SK-N-SH (cell line): ENCODE measurements around the gene KRTAP22-2. TPM values are rescaled to one million over a fixed set of nuclear protein-coding genes. Genes with fewer than 3 reads are reported as not detected.

Source experiments
- CHD2 ChIP-seq: fragments of 150-350 bp; IDR thresholded peaks from 2 replicates; pipeline ENCODE4 v1.6.1; 2018; ENCODE audit warnings: low read length; ENCODE audit not compliant: partially characterized antibody
- EZH2phosphoT487 ChIP-seq: fragments of 200-600 bp; sonication (generic); IDR thresholded peaks from 2 replicates; pipeline ENCODE4 v1.6.1; 2017; ENCODE audit warnings: low read depth, mixed run types, mild to moderate bottlenecking, antibody characterized with exemption, moderate library complexity, borderline replicate concordance
- FOXJ3 ChIP-seq: sonication (generic); formaldehyde crosslinking; IDR thresholded peaks from 2 replicates; pipeline ENCODE4 v1.5.1; 2020; ENCODE audit warnings: mild to moderate bottlenecking, missing genetic modification reagents
- GATA2 ChIP-seq: sonication (generic); formaldehyde crosslinking; IDR thresholded peaks from 2 replicates; pipeline ENCODE4 v1.5.0; 2020; ENCODE audit warnings: mild to moderate bottlenecking, missing genetic modification reagents
- PBX3 ChIP-seq: IDR thresholded peaks from 2 replicates; pipeline ENCODE4; 2012
- RXRA ChIP-seq: IDR thresholded peaks from 2 replicates; pipeline ENCODE4 v1.4.0; 2012; ENCODE audit warnings: low read depth, mild to moderate bottlenecking, borderline replicate concordance
- polyA plus RNA-seq, 3 experiments: library from polyadenylated mRNA; depleted of rRNA; stranded (reverse); fragments of >200 nt; gene quantifications; 2 replicates each; pipeline ENCODE4 v1.2.3, GENCODE V29; 2012
- small RNA-seq, 7 experiments: library from RNA; depleted of rRNA; stranded (forward); fragments of <200 nt; gene quantifications; one replicate each; pipeline ENCODE3, GENCODE V24; 2012
- TF ChIP-seq, protein P1 (sequence below): fragments of 150-350 bp; IDR thresholded peaks from 2 replicates; pipeline ENCODE4 v1.6.1; 2017; ENCODE audit warnings: antibody characterized with exemption, low read length, low read depth, borderline replicate concordance

Gene KRTAP22-2
- polyA plus RNA-seq, 1 of the 3 experiments (the other 2 are of a cell fraction), result not detected

GRCh38 chr21:30541764-30542163 lies 48.4 kb downstream of the KRTAP22-2 start, which contains the start of gene KRTAP19-6 (continued):
- TF ChIP-seq RXRA (no peak), PBX3 (no peak), GATA2 (CRISPR knock-in tag) (no peak), CHD2 (no peak), FOXJ3 (CRISPR knock-in tag) (no peak), EZH2phosphoT487 (no peak)
- TF ChIP-seq, protein P1, sequence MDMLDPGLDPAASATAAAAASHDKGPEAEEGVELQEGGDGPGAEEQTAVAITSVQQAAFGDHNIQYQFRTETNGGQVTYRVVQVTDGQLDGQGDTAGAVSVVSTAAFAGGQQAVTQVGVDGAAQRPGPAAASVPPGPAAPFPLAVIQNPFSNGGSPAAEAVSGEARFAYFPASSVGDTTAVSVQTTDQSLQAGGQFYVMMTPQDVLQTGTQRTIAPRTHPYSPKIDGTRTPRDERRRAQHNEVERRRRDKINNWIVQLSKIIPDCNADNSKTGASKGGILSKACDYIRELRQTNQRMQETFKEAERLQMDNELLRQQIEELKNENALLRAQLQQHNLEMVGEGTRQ, result no peak

Small RNA genes within 50 kb of the gene (small RNA-seq; reads per million reads assigned to genes)
- gene KRTAP20-1 (0 reads per million in 7 experiments), gene KRTAP20-4 (0 reads per million in 7 experiments), gene KRTAP22-1 (0 reads per million in 7 experiments), gene KRTAP22-2 (0 reads per million in 7 experiments)

Other genes with a start within 250 kb of the KRTAP22-2 start
- not detected in 2 replicates for gene KRTAP23-1, start 241.8 kb downstream of the KRTAP22-2 start, polyA plus RNA-seq (2012; rRNA removed)
- gene KRTAP13-2, start 218.1 kb downstream of the KRTAP22-2 start, polyA plus RNA-seq (2012; rRNA removed), result not detected in 2 replicates
- gene KRTAP13-1, start 194.4 kb downstream of the KRTAP22-2 start, polyA plus RNA-seq (2012; rRNA removed), result not detected in 2 replicates
- gene KRTAP13-3, start 164.5 kb downstream of the KRTAP22-2 start, polyA plus RNA-seq (2012; rRNA removed), result not detected in 2 replicates
- gene KRTAP13-4, start 160.2 kb downstream of the KRTAP22-2 start, polyA plus RNA-seq (2012; rRNA removed), result not detected in 2 replicates
- gene KRTAP15-1, start 150.1 kb downstream of the KRTAP22-2 start, polyA plus RNA-seq (2012; rRNA removed), result not detected in 2 replicates
- gene KRTAP19-1, start 110.0 kb downstream of the KRTAP22-2 start, polyA plus RNA-seq (2012; rRNA removed), result not detected in 2 replicates
- not detected in 2 replicates for gene KRTAP19-2, start 103.0 kb downstream of the KRTAP22-2 start, polyA plus RNA-seq (2012; rRNA removed)
- not detected in 2 replicates for gene KRTAP19-3, start 98.4 kb downstream of the KRTAP22-2 start, polyA plus RNA-seq (2012; rRNA removed)
- not detected in 2 replicates for gene KRTAP19-4, start 93.2 kb downstream of the KRTAP22-2 start, polyA plus RNA-seq (2012; rRNA removed)
- gene KRTAP19-5, start 88.3 kb downstream of the KRTAP22-2 start, polyA plus RNA-seq (2012; rRNA removed), result not detected in 2 replicates
- not detected in 2 replicates for gene KRTAP19-6, start 48.5 kb downstream of the KRTAP22-2 start, polyA plus RNA-seq (2012; rRNA removed)
- not detected in 2 replicates for gene KRTAP19-7, start 29.1 kb downstream of the KRTAP22-2 start, polyA plus RNA-seq (2012; rRNA removed)
- gene KRTAP6-3, start 2.0 kb upstream of the KRTAP22-2 start, polyA plus RNA-seq (2012; rRNA removed), result not detected in 2 replicates
- gene KRTAP6-2, start 8.5 kb upstream of the KRTAP22-2 start, polyA plus RNA-seq (2012; rRNA removed), result not detected in 2 replicates
- not detected in 2 replicates for gene KRTAP22-1, start 10.7 kb upstream of the KRTAP22-2 start, polyA plus RNA-seq (2012; rRNA removed)
- not detected in 2 replicates for gene KRTAP6-1, start 23.5 kb upstream of the KRTAP22-2 start, polyA plus RNA-seq (2012; rRNA removed)
- gene KRTAP20-1, start 26.0 kb upstream of the KRTAP22-2 start, polyA plus RNA-seq (2012; rRNA removed), result not detected in 2 replicates
- gene KRTAP20-4, start 30.2 kb upstream of the KRTAP22-2 start, polyA plus RNA-seq (2012; rRNA removed), result not detected in 2 replicates
- not detected in 2 replicates for gene KRTAP20-2, start 44.8 kb upstream of the KRTAP22-2 start, polyA plus RNA-seq (2012; rRNA removed)
- gene KRTAP20-3, start 52.5 kb upstream of the KRTAP22-2 start, polyA plus RNA-seq (2012; rRNA removed), result not detected in 2 replicates
- not detected in 2 replicates for gene KRTAP21-3, start 128.4 kb upstream of the KRTAP22-2 start, polyA plus RNA-seq (2012; rRNA removed)
- gene KRTAP21-2, start 156.9 kb upstream of the KRTAP22-2 start, polyA plus RNA-seq (2012; rRNA removed), result not detected in 2 replicates
- not detected in 2 replicates for gene KRTAP21-1, start 165.0 kb upstream of the KRTAP22-2 start, polyA plus RNA-seq (2012; rRNA removed)
- gene KRTAP8-1, start 222.9 kb upstream of the KRTAP22-2 start, polyA plus RNA-seq (2012; rRNA removed), result not detected in 2 replicates
- not detected in 2 replicates for gene KRTAP7-1, start 239.4 kb upstream of the KRTAP22-2 start, polyA plus RNA-seq (2012; rRNA removed)